ENCODE data around the gene BTAF1.

The BTAF1 gene

DNA sequence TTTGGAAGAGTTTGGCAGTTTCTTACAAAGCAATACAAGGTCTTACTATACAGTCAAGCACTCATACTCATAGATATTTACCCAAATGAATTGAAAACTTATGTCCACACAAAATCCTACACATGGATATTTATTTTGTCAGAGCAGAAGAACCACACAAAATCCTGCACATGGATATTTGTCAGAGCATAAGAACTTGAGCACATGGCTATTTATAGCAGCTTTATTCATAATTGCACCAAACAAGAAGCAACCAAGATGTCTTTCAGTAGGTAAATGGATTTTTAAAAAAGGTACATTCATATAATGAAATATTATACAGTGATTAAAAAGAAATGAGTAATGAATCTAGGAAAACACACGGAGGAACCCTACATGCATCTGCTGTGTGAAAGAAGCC lies 115.4 kb downstream of the BTAF1 start:
- TF ChIP-seq, protein P1, sequence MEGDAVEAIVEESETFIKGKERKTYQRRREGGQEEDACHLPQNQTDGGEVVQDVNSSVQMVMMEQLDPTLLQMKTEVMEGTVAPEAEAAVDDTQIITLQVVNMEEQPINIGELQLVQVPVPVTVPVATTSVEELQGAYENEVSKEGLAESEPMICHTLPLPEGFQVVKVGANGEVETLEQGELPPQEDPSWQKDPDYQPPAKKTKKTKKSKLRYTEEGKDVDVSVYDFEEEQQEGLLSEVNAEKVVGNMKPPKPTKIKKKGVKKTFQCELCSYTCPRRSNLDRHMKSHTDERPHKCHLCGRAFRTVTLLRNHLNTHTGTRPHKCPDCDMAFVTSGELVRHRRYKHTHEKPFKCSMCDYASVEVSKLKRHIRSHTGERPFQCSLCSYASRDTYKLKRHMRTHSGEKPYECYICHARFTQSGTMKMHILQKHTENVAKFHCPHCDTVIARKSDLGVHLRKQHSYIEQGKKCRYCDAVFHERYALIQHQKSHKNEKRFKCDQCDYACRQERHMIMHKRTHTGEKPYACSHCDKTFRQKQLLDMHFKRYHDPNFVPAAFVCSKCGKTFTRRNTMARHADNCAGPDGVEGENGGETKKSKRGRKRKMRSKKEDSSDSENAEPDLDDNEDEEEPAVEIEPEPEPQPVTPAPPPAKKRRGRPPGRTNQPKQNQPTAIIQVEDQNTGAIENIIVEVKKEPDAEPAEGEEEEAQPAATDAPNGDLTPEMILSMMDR (IDR thresholded peaks at IDR 0.05; ENCODE audit: extremely low read depth, insufficient read depth, missing control alignments) = no peak
- in situ Hi-C loops (cut with MboI; ENCODE audit: low pct_unique_long_range_greater_than_20kb, low sequenced_read_pairs, unreplicated experiment) = no loop called here
- no peak for DNase-seq (ENCODE audit: low spot score)

DNA sequence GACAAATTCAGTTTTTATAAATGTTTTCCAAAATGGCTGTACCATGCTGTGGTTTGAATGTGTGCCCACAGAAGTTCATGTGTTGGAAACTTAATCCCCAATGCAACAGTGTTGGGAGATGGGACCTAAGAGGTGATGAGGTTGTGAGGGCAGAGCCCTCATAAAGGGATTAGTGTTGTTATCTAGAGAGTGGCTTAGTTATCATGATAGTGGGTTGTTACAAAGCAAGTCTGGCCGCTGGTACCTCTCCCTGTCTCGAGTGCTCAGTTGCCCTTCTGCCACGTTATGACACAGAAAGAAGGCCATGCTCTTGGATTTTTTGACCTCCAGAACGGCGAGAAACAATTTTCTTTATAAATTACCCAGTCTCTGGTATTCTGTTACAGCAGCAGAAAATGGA lies 119.0 kb downstream of the BTAF1 start:
- in situ Hi-C loops (cut with MboI; ENCODE audit: low pct_unique_long_range_greater_than_20kb, low sequenced_read_pairs, unreplicated experiment) = no loop called here
- DNase-seq (ENCODE audit: low spot score) = no peak
- TF ChIP-seq, protein P1 (IDR thresholded peaks at IDR 0.05; ENCODE audit: extremely low read depth, insufficient read depth, missing control alignments) = no peak

DNA sequence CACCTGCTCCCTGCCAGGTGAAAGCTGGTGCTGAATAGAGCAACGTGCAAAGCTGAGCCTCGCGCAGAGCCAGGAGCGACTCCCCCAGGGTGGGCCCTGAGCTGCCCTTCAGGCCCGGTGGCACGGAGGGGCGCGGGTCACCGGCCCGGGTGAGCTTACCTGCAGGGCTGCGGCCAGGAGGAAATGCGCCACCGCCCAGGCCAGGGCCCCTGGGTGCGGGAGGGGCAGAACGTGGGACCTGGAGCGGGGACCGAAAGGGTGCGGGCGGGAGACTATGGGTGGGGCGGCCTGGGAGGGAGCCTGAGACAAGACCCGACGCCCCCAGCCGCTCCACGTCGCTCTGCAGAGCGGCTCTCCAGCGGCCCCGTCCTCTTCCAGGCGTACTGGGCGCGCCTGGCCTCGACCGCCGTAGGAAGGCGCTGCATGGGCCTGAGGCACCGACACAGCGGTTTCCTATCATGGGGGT lies 122.1 kb downstream of the BTAF1 start:
- TF ChIP-seq, protein P1 (IDR thresholded peaks at IDR 0.05; ENCODE audit: extremely low read depth, insufficient read depth, missing control alignments) = no peak
- no peak for DNase-seq (ENCODE audit: low spot score)
- in situ Hi-C loops (cut with MboI; ENCODE audit: low pct_unique_long_range_greater_than_20kb, low sequenced_read_pairs, unreplicated experiment) = no loop called here

DNA sequence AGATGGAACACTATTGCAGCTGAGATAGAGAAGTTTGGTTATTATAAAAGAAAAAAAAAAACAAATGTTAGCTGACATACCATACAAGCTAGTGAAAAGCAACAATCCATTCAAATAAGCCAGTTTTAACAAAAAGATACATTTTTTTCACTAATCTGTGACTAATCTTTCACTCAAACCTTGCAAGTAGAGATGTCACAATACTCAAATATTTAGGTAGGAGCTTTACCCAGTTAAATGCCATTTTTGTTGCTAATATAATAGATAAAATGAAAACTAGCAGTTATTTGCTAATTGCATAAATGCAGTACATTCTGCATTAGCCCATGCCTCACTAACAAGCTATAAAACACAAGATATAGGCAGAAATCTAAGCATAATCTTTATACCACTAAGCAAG lies 123.6 kb downstream of the BTAF1 start:
- no peak for DNase-seq (ENCODE audit: low spot score)
- in situ Hi-C loops (cut with MboI; ENCODE audit: low pct_unique_long_range_greater_than_20kb, low sequenced_read_pairs, unreplicated experiment) = no loop called here
- TF ChIP-seq, protein P1 (IDR thresholded peaks at IDR 0.05; ENCODE audit: extremely low read depth, insufficient read depth, missing control alignments) = no peak

DNA sequence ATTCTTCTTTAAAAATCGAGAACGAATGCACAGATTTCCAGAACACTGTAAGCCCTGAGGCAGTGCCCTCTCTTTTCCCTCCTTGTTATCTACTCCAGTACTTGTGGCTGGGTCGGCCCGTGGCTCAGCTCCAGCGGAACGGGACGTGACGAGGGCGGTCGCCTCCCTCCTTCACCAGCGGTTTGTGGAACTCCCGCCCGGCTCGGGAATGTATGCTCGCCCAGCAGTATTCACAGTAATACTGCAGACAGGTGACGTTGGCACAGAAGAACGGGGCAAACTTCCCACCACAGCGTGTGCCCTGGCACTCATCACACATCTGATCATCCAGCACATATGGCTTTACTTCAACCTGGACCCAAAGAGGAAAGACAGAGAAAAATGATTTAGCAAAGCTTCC lies 128.5 kb downstream of the BTAF1 start:
- in situ Hi-C loops (cut with MboI; ENCODE audit: low pct_unique_long_range_greater_than_20kb, low sequenced_read_pairs, unreplicated experiment) = no loop called here
- DNase-seq (ENCODE audit: low spot score) = no peak
- TF ChIP-seq, protein P1 (IDR thresholded peaks at IDR 0.05; ENCODE audit: extremely low read depth, insufficient read depth, missing control alignments) = no peak

DNA sequence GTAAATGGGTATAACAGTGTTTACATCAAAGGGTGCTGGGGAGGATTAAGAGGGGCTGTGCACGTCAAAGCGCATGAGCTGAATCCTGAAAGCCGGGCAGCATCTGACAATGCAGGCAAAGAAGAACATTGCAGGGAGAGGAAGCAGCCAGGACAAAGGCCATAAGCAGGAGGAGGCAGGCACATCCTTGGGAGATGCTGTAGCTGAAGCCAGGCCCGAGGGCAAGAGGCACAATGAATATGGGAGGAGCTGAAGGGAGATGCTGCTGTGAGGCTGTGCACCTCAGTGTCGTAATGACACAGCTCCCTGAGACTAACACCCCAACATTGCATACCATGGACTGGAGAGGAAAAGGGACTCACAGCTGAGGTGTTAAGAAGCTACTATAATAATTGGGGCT lies 129.2 kb downstream of the BTAF1 start:
- TF ChIP-seq, protein P1 (IDR thresholded peaks at IDR 0.05; ENCODE audit: extremely low read depth, insufficient read depth, missing control alignments) = no peak
- no peak for DNase-seq (ENCODE audit: low spot score)
- in situ Hi-C loops (cut with MboI; ENCODE audit: low pct_unique_long_range_greater_than_20kb, low sequenced_read_pairs, unreplicated experiment) = no loop called here

DNA sequence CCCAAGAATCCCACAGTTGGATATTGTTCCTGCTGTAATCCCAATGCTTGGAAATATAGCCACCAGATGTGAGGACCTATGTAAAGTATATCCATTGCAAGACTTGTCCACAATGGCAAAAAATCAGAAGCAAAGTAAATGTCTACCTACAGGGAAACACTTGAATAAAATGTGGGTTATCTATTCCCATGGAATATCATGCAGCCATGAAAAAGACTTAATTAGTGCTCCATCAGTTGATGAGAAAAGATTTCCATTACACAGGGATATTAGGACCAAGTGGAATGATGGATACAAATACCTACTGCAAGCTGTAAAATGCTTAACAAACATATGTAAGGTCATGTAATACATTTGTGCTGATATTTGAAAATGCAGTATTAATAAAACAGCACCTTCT lies 131.2 kb downstream of the BTAF1 start:
- TF ChIP-seq, protein P1 (IDR thresholded peaks at IDR 0.05; ENCODE audit: extremely low read depth, insufficient read depth, missing control alignments) = no peak
- in situ Hi-C loops (cut with MboI; ENCODE audit: low pct_unique_long_range_greater_than_20kb, low sequenced_read_pairs, unreplicated experiment) = no loop called here
- no peak for DNase-seq (ENCODE audit: low spot score)
